ENCODE measurements around the gene CARD14. TPM values are rescaled to one million over a fixed set of nuclear protein-coding genes. Genes with fewer than 3 reads are reported as not detected.
A peak's percentile ranks its signal among the peaks of the same experiment; 100 is the strongest.

The CARD14 gene
- total RNA-seq, 8 experiments from 2014 or later, result 0.50 to 6.1 (median 2.0) TPM

DNA sequence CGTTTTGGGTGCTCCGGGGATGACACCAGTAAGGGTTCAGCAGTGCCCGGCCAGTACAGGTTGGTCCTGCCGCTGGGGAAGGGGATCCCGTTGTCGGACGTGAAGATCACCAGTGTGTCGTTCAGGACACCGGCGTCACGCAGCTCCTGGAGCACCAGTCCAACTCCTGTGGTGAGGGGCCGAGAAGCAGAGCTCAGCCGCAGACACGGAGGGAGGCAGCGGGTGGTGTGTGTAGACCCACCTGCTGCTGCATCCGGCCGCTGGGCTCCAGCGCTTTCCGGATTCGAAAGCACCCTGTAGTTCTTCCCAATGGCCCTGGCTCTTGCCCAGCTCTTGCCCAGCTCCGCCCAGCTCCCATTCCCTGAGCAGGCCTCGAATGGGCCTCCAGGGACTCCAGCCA is 42.3 kb downstream of the CARD14 start:
- WGBS, 10 experiments, result 94 to 100% (median 100%) methylated on average over 1 to 9 of the region's 22 CpGs; no CpG with 5 or more reads in 7 of the 10 experiments
- in situ Hi-C loops (cut with MboI; ENCODE audit: low pct_unique_long_range_greater_than_20kb in 2 of 9, low sequenced_read_pairs in 9 of 9, unreplicated experiment in 9 of 9), result no loop called here
- ATAC-seq (replicated peaks in 6 of 8), result no peak
- H3K4me1 ChIP-seq (replicated peaks in 1 of 2), result no peaks in the 10 kb centered on the region
- H3K4me3 ChIP-seq, result no peak overlapping the region
- no peak overlapping the region for H3K27ac ChIP-seq

DNA sequence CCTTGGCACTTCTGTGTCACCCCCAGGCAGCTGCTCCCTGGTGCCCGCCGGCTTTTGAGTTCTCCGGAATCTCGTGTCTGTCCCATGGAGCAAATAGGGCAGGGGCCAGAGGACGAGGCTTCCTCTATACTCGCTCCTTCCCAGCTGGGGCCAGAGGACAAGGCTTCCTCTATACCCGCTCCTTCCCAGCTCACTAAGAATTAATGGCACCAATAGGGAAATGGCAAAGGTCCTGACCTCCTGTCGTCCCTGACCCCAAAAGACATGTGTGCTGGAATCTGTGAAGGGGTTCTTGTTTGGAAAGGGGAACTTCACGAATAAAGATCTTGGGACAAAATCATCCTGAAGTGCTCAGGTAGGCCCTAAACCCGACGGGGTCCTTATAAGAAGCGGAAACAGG is 42.7 kb downstream of the CARD14 start:
- no peak for ATAC-seq (replicated peaks in 6 of 8)
- WGBS, 10 experiments, result 75 to 100% (median 90%) methylated on average over 1 to 9 of the region's 12 CpGs; no CpG with 5 or more reads in 1 of the 10 experiments
- in situ Hi-C loops (cut with MboI; ENCODE audit: low pct_unique_long_range_greater_than_20kb in 2 of 9, low sequenced_read_pairs in 9 of 9, unreplicated experiment in 9 of 9), result no loop called here
- Histone ChIP-seq H3K4me1 (replicated peaks in 1 of 2) (no peaks in the 10 kb centered on the region), H3K4me3 (no peak overlapping the region), H3K27ac (no peak overlapping the region)

DNA sequence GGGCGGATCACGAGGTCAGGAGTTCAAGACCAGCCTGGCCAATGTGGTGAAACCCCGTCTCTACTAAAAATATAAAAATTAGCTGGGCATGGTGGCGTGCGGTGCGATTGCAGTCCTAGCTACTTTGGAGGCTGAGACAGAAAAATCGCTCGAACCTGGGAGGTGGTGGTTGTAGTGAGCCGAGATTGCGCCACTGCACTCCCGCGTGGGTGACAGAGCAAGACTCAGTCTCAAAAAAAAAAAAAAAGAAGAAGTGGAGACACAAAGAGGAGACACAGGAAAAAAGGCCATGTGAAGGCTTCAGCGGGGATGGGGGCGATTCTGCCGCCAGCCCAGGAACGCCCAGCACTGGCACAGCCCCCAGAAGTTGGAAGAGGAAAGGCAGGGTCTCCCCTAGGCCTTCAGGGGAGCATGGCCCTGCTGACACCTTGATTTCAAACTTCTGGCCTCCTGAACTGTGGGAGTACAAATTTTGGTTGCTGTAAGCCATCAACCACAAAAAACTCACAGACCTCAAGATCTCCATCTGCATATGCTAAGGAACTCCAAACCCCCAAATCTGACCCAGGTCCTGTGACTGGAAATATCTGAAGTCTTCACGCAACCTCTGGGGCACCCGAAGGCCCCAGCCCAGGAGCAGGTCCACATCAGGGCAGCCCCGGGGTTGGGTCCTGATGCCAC is 43.3 kb downstream of the CARD14 start:
- Histone ChIP-seq H3K4me3 (no peak overlapping the region), H3K4me1 (replicated peaks in 1 of 2) (no peaks in the 10 kb centered on the region), H3K27ac (no peak overlapping the region)
- no peak for ATAC-seq (replicated peaks in 6 of 8)
- WGBS, 10 experiments, result 84 to 97% (median 93%) methylated on average over 4 to 16 of the region's 19 CpGs; no CpG with 5 or more reads in 1 of the 10 experiments
- in situ Hi-C loops (cut with MboI; ENCODE audit: low pct_unique_long_range_greater_than_20kb in 2 of 9, low sequenced_read_pairs in 9 of 9, unreplicated experiment in 9 of 9), result no loop called here

DNA sequence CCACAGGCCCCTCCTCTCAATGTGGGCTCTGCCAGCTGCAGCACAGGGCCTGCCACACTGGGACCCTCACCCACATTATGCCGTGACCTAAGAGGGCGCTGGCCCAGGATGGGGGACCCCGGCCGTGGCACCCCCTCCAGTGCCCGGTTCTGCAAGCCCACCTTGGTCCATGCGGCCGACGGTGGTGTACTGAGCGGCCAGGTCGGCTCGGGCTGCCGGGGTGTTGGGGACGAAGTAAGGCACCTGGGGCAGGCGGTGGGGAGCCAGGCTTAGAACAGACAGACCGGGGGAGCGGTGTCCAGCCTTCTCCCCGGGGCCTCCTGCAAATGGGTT is 43.8 kb downstream of the CARD14 start:
- Histone ChIP-seq H3K4me1 (replicated peaks in 1 of 2) (no peaks in the 10 kb centered on the region), H3K4me3 (no peak overlapping the region), H3K27ac (no peak overlapping the region)
- ATAC-seq (replicated peaks in 6 of 8), result peak in 1 of 8 experiments; percentile 10
- WGBS, 10 experiments, result 98 to 100% methylated on average over 2 to 9 of the region's 17 CpGs; no CpG with 5 or more reads in 8 of the 10 experiments
- in situ Hi-C loops (cut with MboI; ENCODE audit: low pct_unique_long_range_greater_than_20kb in 2 of 9, low sequenced_read_pairs in 9 of 9, unreplicated experiment in 9 of 9), result no loop called here

DNA sequence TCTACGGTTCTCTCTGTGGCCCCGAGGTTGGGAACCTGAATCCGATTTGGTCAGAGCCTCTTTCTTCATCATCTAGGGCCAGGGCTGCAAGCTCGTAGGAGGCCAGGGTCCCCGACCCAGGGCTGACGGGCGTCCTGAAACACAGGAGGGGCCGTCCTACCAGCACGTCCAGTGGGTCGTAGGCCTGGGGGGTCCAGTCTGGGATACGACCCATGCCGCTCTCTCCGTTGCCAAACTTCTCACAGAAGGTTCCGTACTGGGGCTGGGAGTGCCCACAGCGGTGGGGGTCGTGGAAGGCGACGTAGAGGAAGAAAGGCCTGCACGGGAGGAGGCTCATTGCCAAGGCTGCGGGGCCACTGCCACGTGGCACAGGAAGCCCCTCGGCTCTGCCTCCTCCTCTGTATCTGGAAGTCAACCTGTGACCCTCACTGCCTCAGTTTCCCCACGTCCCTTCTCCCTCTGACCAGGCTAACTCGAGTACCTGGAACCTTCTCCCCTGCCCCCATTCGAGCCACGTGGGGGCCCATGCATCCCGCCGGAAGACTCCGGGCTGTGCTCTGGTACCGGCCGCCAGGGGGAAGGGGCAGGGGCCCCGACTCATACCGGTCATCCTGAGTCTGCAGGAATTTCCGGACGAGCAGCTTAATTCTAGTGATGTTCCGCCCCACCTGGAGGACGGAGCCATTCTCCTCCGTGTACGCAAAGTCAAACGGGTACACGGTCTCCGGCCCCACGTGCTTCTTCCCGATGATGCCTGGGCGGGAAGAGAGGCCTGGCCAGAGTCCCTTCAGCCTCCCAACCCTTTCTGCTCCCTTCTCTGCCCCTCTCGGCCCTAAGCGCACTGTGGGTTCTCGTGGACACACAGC is 44.4 kb downstream of the CARD14 start:
- in situ Hi-C loops (cut with MboI; ENCODE audit: low pct_unique_long_range_greater_than_20kb in 2 of 9, low sequenced_read_pairs in 9 of 9, unreplicated experiment in 9 of 9), result no loop called here

DNA sequence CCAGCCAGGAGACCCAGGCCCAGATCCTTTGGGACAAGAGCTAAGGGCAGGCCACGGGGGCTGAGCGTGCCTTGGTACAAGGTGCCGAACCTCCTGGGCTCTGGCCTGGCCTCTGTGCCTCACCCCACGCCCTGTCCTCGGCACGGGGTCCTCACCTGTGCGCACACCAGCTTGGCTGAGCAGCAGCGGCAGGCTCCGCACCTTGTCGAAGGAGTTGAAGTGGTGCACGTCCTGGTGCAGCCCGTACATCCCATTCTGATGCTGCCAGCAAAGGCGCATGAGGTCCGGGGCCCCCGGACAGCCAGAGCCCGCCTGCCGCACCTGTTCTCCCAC is 45.0 kb downstream of the CARD14 start:
- Histone ChIP-seq H3K4me3 (no peak overlapping the region), H3K27ac (no peak overlapping the region), H3K4me1 (replicated peaks in 1 of 2) (peaks cover 4% of the 10 kb centered on the region in 2 donors)
- WGBS, 10 experiments, result 100% methylated on average over 1 to 2 of the region's 17 CpGs; no CpG with 5 or more reads in 8 of the 10 experiments
- in situ Hi-C loops (cut with MboI; ENCODE audit: low pct_unique_long_range_greater_than_20kb in 2 of 9, low sequenced_read_pairs in 9 of 9, unreplicated experiment in 9 of 9), result no loop called here
- no peak for ATAC-seq (replicated peaks in 6 of 8)

More for the DNA sequence above, 44.4 kb downstream of the CARD14 start:
- H3K4me1 ChIP-seq (replicated peaks in 1 of 2), result peaks cover 2% of the 10 kb centered on the region in 2 donors
- H3K4me3 ChIP-seq, result no peak overlapping the region
- WGBS, 10 experiments, result 60 to 100% (median 96%) methylated on average over 1 to 13 of the region's 48 CpGs; no CpG with 5 or more reads in 2 of the 10 experiments
- H3K27ac ChIP-seq, result no peak overlapping the region
- no peak for ATAC-seq (replicated peaks in 6 of 8)

DNA sequence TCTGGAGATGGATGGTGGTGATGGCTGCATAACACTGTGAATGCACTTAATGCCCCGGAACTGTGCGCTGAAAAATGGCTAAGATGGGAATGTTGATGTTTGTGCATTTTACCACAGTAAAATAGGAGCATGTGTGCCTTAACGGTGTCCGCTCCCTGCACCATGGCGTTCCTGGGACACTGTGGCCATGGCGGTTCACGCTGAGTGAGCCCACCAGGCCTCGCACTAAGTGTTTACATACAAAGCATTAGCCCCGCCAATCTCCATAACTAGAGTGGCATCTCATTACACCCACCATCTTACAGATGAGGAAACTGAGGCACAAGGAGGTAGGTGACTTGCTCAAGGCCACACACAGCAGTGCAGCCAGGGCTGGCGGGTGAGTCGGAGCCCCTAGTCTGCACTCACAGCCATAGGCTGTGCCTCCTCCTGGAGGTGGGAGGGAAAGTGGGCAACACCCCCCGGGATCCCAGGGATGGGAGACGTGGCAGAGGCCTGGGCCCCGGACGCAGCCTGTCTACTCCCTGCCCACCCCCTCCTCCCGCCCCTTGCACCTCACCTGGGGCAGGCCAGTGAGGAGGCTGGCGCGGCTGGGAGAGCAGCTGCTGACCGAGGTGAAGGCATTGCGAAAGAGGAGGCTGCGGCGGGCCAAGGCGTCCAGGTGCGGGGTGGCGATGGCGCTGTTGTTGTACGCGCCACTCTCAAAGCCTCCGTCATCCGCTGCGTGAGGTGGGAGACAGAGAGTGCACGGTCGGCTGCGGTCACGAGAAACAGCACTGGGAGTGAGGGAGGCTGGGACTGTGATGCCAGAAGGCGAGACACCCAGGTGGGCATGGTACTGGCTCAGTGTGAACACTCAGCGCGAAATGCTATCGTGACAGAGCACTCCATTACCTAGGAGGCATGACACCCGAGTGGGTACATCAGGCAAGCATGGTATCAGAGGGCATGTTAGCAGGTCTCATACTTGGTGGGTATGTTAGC is 46.9 kb downstream of the CARD14 start:
- no peak for ATAC-seq (replicated peaks in 6 of 8)
- Histone ChIP-seq H3K4me3 (no peak overlapping the region), H3K27ac (no peak overlapping the region), H3K4me1 (replicated peaks in 1 of 2) (peaks cover 10 to 12% of the 10 kb centered on the region in 2 donors)
- 92 to 100% (median 100%) methylated on average over 1 to 10 of the region's 40 CpGs; no CpG with 5 or more reads in 1 of the 10 experiments for WGBS, 10 experiments
- in situ Hi-C loops (cut with MboI; ENCODE audit: low pct_unique_long_range_greater_than_20kb in 2 of 9, low sequenced_read_pairs in 9 of 9, unreplicated experiment in 9 of 9), result no loop called here

DNA sequence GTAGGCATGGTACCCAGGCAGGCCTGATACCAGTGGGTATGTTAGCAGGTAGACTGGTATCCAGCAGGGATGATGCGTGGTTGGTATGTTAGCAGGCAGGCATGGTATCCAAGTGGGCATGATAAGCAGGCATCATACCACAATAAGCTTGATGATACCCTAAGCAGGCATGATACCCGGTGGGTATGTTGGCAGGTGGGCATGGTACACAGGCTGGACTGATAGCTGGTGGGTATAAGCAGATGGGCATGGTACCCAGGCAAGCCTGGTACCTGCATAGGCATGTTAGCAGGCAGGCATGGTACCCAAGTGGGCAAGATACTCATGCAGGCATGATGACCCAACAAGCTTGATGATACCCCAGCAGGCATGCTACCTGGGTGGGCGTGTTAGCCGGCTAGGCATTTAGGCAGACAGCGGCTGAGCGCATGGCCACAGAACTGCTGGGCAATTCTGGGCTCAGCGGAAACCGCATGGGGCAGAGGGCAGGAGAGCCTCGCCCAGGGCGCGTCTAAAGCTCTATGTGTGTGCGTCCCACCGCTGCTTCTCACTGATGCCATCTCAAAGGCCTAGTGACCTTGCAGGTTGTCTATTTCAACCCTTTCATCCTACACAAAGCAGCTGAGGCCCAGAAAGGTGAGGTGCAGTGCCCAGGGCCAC is 48.0 kb downstream of the CARD14 start:
- ATAC-seq (replicated peaks in 6 of 8), result no peak
- no peak overlapping the region for H3K4me3 ChIP-seq
- in situ Hi-C loops (cut with MboI; ENCODE audit: low pct_unique_long_range_greater_than_20kb in 2 of 9, low sequenced_read_pairs in 9 of 9, unreplicated experiment in 9 of 9), result no loop called here
- no peak overlapping the region for H3K27ac ChIP-seq
- H3K4me1 ChIP-seq (replicated peaks in 1 of 2), result peaks cover 10 to 12% of the 10 kb centered on the region in 2 donors
- WGBS, 10 experiments, result 80 to 100% (median 100%) methylated on average over 1 to 7 of the region's 13 CpGs; no CpG with 5 or more reads in 7 of the 10 experiments

DNA sequence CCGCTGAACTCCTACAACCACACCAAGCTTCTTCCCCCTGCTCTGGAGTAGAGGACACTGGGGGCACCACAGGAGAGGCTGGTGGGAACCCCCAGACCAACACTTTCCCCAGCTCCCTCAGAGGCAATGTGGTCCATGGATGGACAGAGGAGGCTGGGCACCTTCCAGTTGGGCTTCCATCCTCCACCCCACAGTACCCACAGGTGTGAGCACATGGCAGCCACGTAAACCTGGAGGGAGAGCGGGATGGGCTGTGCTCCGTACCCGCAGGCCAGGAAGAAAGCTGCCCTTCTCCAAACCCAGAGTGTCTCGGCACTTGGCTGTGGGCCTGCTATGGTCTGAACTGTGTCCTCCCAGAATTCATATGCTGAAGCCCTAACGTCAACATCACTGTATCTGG is 48.6 kb downstream of the CARD14 start:
- WGBS, 10 experiments, result 83 to 100% (median 85%) methylated on average over 2 to 4 of the region's 7 CpGs; no CpG with 5 or more reads in 7 of the 10 experiments
- no peak overlapping the region for H3K27ac ChIP-seq
- ATAC-seq (replicated peaks in 6 of 8), result no peak
- in situ Hi-C loops (cut with MboI; ENCODE audit: low pct_unique_long_range_greater_than_20kb in 2 of 9, low sequenced_read_pairs in 9 of 9, unreplicated experiment in 9 of 9), result no loop called here
- peaks cover 10 to 12% of the 10 kb centered on the region in 2 donors for H3K4me1 ChIP-seq (replicated peaks in 1 of 2)
- H3K4me3 ChIP-seq, result no peak overlapping the region

DNA sequence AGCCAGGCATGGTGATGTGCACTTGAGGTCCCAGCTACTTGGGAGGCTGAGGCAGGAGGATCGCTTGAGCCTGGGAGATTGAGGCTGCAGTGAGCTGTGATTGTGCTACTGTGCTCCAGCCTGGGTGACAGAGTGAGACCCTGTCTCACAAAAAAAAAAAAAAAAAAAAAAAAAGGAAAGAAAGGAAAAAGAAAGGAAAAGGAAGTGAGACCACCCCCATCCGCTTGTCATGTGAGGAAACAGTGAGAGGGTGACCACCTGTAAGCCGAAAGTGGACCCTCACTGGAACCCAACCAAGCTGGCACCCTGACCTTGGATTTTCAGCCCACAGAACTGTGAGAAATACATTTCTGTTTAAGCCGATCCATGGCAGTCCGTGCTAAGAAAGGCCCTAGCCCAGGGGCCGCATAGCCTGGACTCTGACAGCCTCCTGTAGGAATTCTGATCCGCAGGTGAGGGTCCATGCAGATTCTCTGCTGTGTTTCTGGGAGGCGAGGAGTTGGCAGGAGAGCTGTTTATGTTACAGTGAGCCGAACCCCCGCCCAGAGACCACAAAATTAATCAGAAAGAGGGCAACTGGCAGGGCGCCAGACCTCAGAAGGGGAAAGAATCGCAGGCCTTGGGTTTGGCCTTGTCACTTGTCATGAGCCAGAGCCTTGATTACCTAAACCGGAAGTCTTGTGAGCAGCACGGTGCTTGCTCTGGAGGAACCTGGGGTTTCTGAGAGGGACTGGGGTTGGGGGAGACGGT is 49.4 kb downstream of the CARD14 start:
- peak overlapping the region in 1 of 2 donors; percentile 57 for H3K27ac ChIP-seq
- ATAC-seq (replicated peaks in 6 of 8), result peak; percentile 17 to 35 (median 26)
- WGBS, 10 experiments, result 42 to 100% (median 65%) methylated on average over 1 to 12 of the region's 15 CpGs
- peak overlapping the region; percentile 70 to 98 (median 78) for H3K4me3 ChIP-seq
- in situ Hi-C loops (cut with MboI; ENCODE audit: low pct_unique_long_range_greater_than_20kb in 2 of 9, low sequenced_read_pairs in 9 of 9, unreplicated experiment in 9 of 9), result no loop called here
- H3K4me1 ChIP-seq (replicated peaks in 1 of 2), result peaks cover 10 to 12% of the 10 kb centered on the region in 2 donors

DNA sequence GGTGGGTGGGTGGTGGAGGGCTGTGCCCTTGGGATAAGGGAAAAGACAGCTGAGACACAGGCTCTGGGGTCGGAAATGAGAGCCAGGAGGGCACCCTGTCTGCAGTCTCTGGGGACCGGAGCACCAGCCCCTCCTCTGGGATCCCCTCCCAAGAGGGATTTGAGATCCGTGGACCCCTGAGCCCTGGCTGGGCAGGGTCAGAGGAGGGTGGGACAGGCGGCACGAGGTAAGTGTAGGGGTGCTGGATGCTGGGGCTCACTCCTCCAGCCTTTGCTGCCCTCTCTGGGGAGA is 49.9 kb downstream of the CARD14 start:
- no peak for ATAC-seq (replicated peaks in 6 of 8)
- Histone ChIP-seq H3K27ac (peak overlapping the region; percentile 51 to 57), H3K4me3 (peak overlapping the region; percentile 70 to 98 (median 78)), H3K4me1 (replicated peaks in 1 of 2) (peaks cover 10 to 12% of the 10 kb centered on the region in 2 donors)
- in situ Hi-C loops (cut with MboI; ENCODE audit: low pct_unique_long_range_greater_than_20kb in 2 of 9, low sequenced_read_pairs in 9 of 9, unreplicated experiment in 9 of 9), result no loop called here
- no CpG with 5 or more reads among the region's 5 CpGs for WGBS, 10 experiments
